Fibroblast of lung (primary cell): ENCODE data around the gene PIK3R2. TPM values are rescaled to one million over a fixed set of nuclear protein-coding genes. Genes with fewer than 3 reads are reported as not detected.

Experiments
- DNase-seq, 2 donors: peaks; one replicate each; pipeline versions ENCODE4 v3.0.0 to v3.0.0-alpha.2; 2010; ENCODE audit warnings: low read depth in 2 of 2
- H2AFZ ChIP-seq: 2 replicates; pipeline ENCODE4 v1.5.1; 2012; ENCODE audit warnings: low read length, control low read depth, inconsistent platforms
- H3K27ac ChIP-seq: 2 replicates; pipeline ENCODE4 v1.5.1; 2011; ENCODE audit warnings: low read length, control low read depth; ENCODE audit not compliant: insufficient read depth
- H3K27me3 ChIP-seq: 2 replicates; pipeline ENCODE4 v1.5.1; 2011; ENCODE audit warnings: mild to moderate bottlenecking, low read length; ENCODE audit not compliant: control insufficient read depth, insufficient read depth
- H3K36me3 ChIP-seq: 2 replicates; pipeline ENCODE4 v1.5.1; 2011; ENCODE audit warnings: low read length; ENCODE audit not compliant: control insufficient read depth, insufficient read depth
- H3K4me1 ChIP-seq: 2 replicates; pipeline ENCODE4 v1.5.1; 2011; ENCODE audit warnings: low read length; ENCODE audit not compliant: control insufficient read depth, insufficient read depth; ENCODE audit errors: extremely low read depth
- H3K4me2 ChIP-seq: 2 replicates; pipeline ENCODE4 v1.5.1; 2011; ENCODE audit warnings: low read length, control low read depth; ENCODE audit not compliant: insufficient read depth; ENCODE audit errors: extremely low read depth
- H3K4me3 ChIP-seq, 4 experiments: fragments of 200-600 bp in 1 of 4; sonication (generic) in 1 of 4; replicated peaks in 1 of 4; 2 replicates each; pipeline ENCODE4 v1.5.1; 2011 to 2016; ENCODE audit warnings: low read length in 4 of 4, low read depth in 3 of 4, mild to moderate bottlenecking in 3 of 4, control low read depth in 2 of 4, inconsistent platforms in 1 of 4, mixed read lengths in 1 of 4; ENCODE audit not compliant: insufficient read depth in 1 of 4; ENCODE audit errors: control extremely low read depth in 1 of 4
- H3K79me2 ChIP-seq: 2 replicates; pipeline ENCODE4 v1.5.1; 2012; ENCODE audit warnings: mild to moderate bottlenecking, low read length, inconsistent platforms; ENCODE audit not compliant: control insufficient read depth, insufficient read depth
- H3K9ac ChIP-seq: 2 replicates; pipeline ENCODE4 v1.5.1; 2011; ENCODE audit warnings: mild to moderate bottlenecking, low read length, control low read depth; ENCODE audit not compliant: insufficient read depth
- H3K9me3 ChIP-seq: 2 replicates; pipeline ENCODE4 v1.5.1; 2012; ENCODE audit warnings: low read depth, low read length; ENCODE audit not compliant: control insufficient read depth, insufficient read depth
- H4K20me1 ChIP-seq: 2 replicates; pipeline ENCODE4 v1.5.1; 2011; ENCODE audit warnings: low read length; ENCODE audit not compliant: control insufficient read depth, insufficient read depth; ENCODE audit errors: extremely low read depth
- CTCF ChIP-seq, 2 donors: IDR thresholded peaks in 1 of 2; conservative IDR thresholded peaks in 1 of 2; 1 replicate in 1 of 2; 2 replicates in 1 of 2; pipeline ENCODE4 v1.5.1; 2011 to 2012; ENCODE audit warnings: low read length in 2 of 2, control low read depth in 1 of 2, inconsistent platforms in 1 of 2, low read depth in 1 of 2, mild to moderate bottlenecking in 1 of 2
- EZH2 ChIP-seq: IDR thresholded peaks from 2 replicates; pipeline ENCODE4 v1.5.1; 2012; ENCODE audit warnings: low read length, control low read depth, mild to moderate bottlenecking; ENCODE audit errors: missing control alignments
- polyA plus RNA-seq, 2 donors: library from polyadenylated mRNA; depleted of rRNA in 1 of 2; stranded (reverse) in 1 of 2; unstranded in 1 of 2; fragments of >200 nt; gene quantifications; 2 replicates each; pipeline ENCODE4 v1.2.1, GENCODE V29; 2011 to 2012; ENCODE audit warnings: missing spikeins in 1 of 2
- total RNA-seq: library from RNA; depleted of rRNA; stranded (reverse); fragments of >200 nt; gene quantifications from 2 replicates; pipeline ENCODE4 v1.2.1, GENCODE V29; 2014

Gene PIK3R2
- total and polyA plus RNA-seq, 2 donors (not counting 1 experiment from before 2014, with no cell fraction given): 10.1 to 18.4 TPM

DNA sequence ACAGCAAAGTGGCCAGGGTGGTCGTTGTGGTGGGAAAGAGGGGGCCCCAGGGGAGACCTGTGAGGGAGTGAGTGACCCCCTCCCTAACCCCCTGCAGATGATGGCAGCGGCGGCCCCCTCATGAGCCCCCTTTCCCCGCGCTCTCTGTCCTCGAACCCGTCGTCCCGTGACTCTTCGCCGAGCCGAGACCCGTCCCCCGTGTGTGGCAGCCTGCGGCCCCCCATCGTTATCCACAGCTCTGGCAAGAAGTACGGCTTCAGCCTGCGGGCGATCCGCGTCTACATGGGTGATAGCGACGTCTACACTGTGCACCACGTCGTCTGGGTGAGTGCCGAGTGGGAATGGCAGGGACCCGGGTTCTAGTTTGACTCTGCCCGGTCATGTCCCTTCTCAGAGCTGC, 8.1 kb upstream of the PIK3R2 start:
- TF ChIP-seq EZH2: no peak
- TF ChIP-seq CTCF (conservative IDR thresholded peaks at IDR 0.05 in 1 of 2, IDR thresholded peaks at IDR 0.05 in 1 of 2; ENCODE audit: low read depth in 1 of 2, low read length in 2 of 2): no peak

DNA sequence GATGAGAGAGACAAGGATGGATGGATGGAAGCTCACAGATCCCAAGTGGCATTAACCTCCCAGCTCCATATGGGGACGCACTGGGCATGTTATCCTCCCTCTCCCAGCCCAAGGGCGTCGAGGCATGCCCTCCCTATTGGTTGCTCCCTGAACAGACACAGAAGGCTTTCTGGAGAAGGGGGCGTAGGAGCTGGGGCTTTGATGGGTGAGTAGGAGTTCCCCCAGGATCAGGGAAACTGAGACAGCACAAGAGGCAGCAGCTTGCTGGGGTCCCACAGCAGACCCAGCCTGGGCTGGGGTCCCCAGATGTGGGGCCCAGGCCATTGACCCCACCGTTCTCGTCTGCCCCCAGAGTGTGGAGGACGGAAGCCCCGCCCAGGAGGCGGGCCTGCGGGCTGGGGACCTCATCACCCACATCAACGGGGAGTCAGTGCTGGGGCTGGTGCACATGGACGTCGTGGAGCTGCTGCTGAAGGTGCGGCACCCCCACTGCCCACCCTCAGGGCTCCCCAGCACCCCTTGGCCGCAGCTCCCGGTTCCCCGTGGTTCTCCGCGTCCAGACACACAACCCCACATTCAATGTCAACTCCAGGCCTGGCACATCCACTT, 7.5 kb upstream of the PIK3R2 start:
- no peak overlapping the region for H2AFZ ChIP-seq

More for the DNA sequence above, 8.1 kb upstream of the PIK3R2 start:
- Histone ChIP-seq H3K79me2 (no peaks in the 10 kb centered on the region), H3K4me2 (no peak overlapping the region), H3K4me3 (no peak overlapping the region), H3K9me3 (no peaks in the 10 kb centered on the region), H3K9ac (no peak overlapping the region), H4K20me1 (no peaks in the 10 kb centered on the region), H2AFZ (no peak overlapping the region), H3K27me3 (no peaks in the 10 kb centered on the region), H3K27ac (no peak overlapping the region), H3K4me1 (no peaks in the 10 kb centered on the region), H3K36me3 (peaks cover 12% of the 10 kb centered on the region)
- no peak for DNase-seq

GRCh38 chr19:18147396-18147795, 5.6 kb upstream of the PIK3R2 start:
- Histone ChIP-seq H4K20me1 (no peaks in the 10 kb centered on the region), H3K4me2 (no peak overlapping the region), H3K4me1 (peaks cover 7% of the 10 kb centered on the region), H3K9me3 (no peaks in the 10 kb centered on the region), H3K27me3 (no peaks in the 10 kb centered on the region), H2AFZ (no peak overlapping the region), H3K27ac (no peak overlapping the region), H3K4me3 (no peak overlapping the region), H3K9ac (no peak overlapping the region), H3K36me3 (peaks cover 8% of the 10 kb centered on the region), H3K79me2 (no peaks in the 10 kb centered on the region)
- no peak for TF ChIP-seq EZH2
- no peak for TF ChIP-seq CTCF (conservative IDR thresholded peaks at IDR 0.05 in 1 of 2, IDR thresholded peaks at IDR 0.05 in 1 of 2; ENCODE audit: low read depth in 1 of 2, low read length in 2 of 2)
- no peak for DNase-seq

More for the DNA sequence above, 7.5 kb upstream of the PIK3R2 start:
- H3K79me2 ChIP-seq: no peaks in the 10 kb centered on the region
- no peaks in the 10 kb centered on the region for H3K9me3 ChIP-seq
- no peak overlapping the region for H3K9ac ChIP-seq
- H3K4me1 ChIP-seq: no peaks in the 10 kb centered on the region
- H3K4me2 ChIP-seq: no peak overlapping the region
- no peaks in the 10 kb centered on the region for H4K20me1 ChIP-seq
- no peak overlapping the region for H3K27ac ChIP-seq
- peaks cover 11% of the 10 kb centered on the region for H3K36me3 ChIP-seq
- TF ChIP-seq CTCF (conservative IDR thresholded peaks at IDR 0.05 in 1 of 2, IDR thresholded peaks at IDR 0.05 in 1 of 2; ENCODE audit: low read depth in 1 of 2, low read length in 2 of 2) (no peak), EZH2 (no peak)
- no peaks in the 10 kb centered on the region for H3K27me3 ChIP-seq
- H3K4me3 ChIP-seq: no peak overlapping the region
- no peak for DNase-seq
